Right hindlimb (tissue), 1 donor: ENCODE measurements around the gene IFFO2.
A peak's percentile ranks its signal among the peaks of the same experiment; 100 is the strongest.

Experiments
- DNase-seq: peaks from one replicate; pipeline ENCODE4 v3.0.0-alpha.2; 2018

Gene IFFO2

DNA sequence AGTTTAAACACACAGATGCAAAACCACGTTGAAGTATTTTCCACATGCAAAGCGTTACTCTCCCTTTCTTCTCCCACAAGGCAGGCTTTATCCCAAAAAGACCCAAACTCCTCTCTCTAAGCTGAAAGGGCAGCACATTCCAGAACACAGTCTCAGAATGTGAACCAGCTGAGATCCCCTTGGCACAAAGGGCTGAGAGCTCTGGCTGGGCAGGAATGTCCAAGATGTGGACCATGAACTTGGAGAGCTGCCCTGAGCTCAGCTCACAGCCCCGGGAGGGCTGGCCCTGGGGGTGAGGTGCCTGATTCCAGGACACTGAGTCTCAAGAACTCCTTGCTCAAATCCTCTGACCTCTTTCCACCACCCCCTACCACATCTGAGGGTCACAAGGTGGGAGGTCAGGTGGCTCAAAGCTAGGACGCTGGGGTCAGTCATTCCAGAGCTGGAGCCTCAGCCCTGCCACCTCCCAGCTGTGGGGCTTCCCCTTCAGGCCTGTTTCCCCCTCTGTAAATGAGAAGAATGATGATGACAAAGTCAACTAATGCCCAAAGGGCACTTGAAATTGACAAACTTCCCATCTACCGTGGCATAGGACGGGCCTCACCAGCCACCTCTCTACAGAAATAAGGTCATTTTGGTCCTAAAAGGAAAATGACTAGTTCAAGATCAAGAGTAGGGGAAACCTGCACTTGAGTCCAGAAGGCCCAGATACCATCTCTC, 65.6 kb downstream of the IFFO2 start:
- DNase-seq: no peak

DNA sequence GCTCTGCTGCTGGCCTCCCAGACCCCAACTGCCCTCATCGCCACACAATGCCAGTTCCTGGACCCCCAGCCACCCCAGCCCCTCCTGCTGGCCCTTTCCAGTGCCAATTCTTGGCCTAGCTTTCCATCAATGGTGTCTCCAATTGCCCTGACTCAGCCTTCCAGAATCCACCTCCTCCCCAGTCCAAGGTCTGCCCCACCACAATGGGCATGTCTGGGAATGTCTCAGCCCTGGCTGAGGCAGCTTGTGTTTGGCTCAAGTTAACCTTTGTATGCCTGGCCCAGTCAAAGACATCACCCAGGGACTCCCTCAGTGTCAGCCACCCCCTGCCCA, 70.5 kb downstream of the IFFO2 start:
- no peak for DNase-seq

DNA sequence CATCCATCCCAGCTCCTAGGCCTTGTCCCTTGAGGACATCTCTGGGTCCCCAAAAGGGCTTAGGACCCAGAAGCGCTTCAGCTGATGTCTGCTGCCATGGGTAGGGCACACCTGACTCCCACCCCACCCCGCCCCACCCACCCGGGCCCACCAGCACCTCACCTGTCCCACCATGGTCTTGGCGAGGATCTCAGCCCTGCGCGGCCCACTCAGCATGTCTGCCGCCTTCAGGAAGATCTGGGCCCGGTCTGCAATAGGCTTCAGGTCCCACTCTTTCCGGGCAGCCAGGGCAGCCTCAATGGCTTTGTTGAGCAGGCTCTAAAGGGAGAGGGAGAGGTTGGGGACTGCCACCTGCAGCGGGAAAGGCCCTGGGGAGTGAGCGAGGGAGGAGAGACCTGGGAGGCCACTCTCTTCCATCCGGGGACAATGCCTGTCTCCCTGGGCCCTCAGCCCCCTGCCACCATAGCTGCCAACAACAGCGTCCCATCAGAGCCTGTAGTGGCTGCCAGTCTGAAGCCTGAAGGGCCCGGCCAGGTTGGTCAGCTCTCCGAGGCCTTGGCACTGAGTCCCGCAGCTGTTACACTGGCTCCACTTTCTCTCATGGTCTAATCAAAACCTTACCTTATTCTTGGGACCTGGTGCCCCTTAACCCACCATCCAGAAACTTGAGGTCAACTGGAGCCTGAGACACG, 71.0 kb downstream of the IFFO2 start:
- DNase-seq: no peak

DNA sequence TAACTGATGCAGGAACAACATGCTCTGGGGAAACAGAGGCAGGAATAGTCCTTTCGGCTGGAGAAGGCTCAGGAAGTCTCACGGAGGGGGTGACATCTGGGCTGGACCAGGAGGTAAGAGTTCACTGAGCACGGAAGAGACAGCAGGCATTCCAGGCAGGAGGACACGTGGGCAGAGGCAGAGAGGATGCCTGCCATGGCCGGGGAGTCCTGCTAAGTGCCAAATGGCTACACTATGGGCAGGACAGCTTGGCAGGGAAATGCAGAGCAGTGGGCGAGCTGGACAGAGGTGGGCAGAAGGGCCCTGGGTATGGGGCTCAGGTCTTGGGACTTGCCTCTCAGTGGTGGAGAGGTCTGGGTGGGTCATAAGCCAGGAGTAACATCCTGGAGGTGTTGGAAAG, 71.7 kb downstream of the IFFO2 start:
- no peak for DNase-seq

DNA sequence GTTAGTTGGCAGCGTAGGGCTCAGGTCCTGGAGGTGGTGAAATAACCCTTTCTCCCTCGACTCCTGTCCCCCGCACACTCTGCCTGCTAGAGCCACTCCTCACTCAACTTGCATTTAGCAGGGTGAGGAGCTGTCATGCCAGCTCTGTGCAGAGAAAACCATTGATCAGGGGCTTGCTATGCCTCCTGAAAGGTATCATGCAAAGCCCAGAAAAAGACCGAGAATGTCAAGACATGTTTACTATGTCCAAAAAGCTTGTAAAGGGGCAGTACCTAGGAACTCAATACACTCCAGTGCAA, 72.1 kb downstream of the IFFO2 start:
- DNase-seq: no peak

DNA sequence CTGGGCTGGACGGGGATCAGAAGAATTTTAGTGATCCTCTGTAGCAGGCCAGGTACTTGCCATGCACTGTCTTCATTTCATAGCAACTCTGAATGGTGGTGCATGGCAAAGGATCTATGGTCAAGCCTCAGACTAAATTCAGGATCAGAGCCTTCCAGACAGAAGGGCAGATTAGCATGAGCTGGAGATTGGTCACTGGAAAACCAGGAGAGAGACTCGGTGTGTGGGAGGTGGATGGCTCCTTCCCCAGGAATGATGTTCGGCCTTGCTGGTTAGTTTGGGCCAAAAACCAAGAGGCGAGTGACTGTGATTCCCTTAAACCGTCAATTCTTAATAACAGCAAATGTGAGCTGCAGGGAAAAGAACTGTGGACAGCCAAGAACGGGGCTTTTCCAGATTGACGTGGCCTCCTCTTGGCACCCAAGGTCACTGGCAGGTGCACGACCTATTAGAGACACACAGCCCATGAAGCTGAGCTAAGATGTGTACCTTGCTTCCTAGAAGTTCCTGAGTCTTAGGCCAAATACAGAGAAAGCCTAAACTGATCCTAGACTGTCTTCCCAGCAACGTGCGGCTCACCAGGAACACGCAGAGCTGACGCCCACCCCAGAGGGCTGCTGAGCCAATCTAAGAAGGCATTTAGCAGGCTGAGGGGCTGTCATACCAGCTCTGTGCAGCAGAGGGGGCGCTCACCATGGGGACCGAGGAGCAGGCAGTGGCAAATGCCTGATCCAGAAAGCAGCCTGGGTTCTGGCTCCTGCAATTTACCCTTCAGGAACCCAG, 72.6 kb downstream of the IFFO2 start:
- DNase-seq: peak; percentile 75

DNA sequence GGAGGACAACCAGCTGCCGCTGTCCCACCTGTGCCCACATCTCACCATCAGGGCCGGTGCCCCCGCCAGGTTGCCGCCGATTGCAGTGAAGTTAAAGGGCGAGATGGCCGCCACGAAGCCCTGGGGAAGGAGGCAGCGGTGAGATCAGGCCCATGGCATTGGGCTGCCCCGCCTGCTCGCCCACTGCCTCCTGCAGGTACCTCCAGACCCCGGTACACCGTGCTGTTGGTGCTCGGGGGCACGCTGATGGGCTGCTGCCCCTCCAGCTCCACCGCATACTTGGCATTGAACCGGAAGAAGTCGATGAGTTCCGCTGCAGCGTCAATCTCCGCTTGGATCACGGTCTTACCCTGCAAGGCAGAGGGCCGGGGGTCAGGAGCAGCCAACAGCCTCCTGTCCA, 73.4 kb downstream of the IFFO2 start:
- DNase-seq: no peak

DNA sequence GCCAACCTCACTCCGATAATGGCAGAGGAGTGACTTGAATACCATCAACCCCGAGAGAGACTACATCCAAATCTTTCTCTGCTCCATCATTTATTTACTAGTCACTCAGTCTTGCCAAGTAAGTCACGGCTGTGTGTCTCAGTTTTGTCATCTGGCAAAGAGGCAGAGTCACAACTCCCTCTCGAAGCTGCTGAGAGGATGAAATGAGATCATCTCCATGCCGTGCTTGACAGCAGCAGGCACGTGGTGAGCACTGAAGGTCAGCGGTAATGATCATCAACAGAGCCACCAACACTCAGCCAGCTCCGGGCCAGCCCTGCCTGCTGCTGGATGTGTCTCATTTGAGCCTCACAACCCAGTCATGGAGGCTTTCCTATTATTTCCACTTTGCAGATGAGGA, 74.0 kb downstream of the IFFO2 start:
- no peak for DNase-seq

DNA sequence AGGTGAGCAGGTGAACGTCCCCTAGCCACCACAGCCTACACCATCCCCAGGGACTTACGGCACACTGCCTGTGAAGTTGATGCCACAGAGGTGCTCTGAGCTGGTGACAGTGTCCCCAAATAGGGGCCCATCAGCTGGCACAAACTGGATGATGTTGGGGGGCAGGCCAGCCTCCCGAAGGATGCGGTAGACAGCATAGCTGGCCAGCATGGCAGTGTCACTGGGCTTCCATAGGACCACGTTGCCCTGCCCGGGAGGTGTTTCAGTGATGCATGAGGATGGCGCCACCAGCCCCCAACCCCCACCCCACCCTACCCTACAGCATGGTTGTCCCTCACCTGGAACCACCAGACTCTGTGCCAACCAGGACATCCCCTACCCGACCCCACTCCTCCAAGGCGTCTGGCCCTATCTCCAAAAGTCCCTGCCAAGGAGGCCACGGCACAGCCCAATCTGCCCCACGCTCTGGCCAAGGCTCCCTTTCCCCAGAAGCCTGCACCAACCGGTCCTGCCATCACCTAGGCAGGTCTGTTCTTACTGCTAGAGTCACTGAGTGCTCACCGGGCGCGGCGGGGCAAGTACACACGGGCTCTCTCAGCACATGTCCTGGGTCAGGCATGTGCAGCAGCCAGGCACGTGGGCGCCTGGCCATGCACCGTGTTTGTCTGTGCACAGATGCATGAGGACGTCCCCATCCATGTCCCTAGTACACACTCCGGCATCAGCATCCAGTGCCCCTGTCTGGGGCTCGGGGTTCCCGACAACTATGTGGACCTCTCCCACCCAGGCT, 74.6 kb downstream of the IFFO2 start:
- DNase-seq: no peak

DNA sequence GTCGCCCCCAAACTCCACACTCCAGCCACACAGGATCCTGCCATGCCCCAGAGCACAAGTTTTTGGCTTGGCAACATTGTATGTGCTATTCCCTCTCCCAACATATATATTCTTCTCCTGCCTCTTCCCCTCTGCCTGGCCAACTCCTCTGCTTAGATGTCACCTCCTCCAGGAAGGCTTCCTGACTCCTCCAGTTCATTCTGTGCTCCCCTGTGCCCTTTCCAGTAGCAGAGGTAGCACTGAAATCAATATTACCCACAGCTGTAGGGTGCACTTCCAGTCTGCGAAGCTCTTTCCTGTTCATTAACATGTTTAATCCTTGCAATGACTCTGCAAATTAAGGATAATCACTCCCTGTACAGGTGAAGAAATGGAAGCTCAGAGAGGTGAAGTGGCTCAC, 75.3 kb downstream of the IFFO2 start:
- no peak for DNase-seq

DNA sequence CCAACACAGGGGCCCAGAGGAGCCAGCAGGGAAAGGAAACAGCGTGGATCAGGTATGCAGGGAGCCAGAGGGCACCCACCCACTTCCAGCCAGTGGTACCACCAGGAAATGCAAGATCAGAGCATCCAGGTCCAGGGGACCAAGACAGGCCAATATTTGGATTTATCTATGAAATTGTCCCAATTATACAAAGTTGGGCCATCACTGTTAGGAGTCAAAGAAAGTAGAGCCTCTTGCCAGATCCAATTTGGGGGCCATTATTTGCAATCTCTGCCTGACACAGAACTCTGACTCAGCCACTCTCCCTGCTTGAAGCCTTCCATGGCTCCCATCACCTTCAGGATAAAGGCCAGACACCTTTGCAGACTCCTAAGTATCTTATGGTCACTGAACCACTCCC, 75.9 kb downstream of the IFFO2 start:
- DNase-seq: no peak

DNA sequence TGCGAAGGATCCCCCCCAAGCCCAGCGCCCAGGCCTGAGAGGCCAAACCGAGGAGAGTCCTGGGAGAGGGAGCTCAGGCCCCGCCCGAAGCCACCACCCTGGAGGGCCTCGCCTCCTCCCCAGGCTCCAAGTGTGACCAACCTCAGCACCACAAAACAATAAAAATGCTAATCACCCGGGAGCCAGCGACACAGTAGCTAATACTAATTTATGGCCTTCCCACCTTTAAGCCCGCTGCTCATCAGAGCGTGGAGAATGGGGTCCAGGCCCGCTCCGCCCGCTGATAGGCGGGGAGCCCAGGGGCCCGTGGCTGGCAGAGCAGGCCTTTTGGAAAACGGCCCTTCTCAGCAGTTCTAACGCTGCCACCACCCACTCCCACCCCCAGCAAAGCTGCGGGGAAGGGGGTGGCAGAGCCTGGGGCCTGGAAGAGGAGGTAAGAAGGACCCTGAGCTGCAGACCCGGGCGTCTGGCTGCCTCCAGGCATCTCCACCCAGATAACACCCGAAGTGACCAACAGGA, 76.6 kb downstream of the IFFO2 start:
- DNase-seq: no peak

DNA sequence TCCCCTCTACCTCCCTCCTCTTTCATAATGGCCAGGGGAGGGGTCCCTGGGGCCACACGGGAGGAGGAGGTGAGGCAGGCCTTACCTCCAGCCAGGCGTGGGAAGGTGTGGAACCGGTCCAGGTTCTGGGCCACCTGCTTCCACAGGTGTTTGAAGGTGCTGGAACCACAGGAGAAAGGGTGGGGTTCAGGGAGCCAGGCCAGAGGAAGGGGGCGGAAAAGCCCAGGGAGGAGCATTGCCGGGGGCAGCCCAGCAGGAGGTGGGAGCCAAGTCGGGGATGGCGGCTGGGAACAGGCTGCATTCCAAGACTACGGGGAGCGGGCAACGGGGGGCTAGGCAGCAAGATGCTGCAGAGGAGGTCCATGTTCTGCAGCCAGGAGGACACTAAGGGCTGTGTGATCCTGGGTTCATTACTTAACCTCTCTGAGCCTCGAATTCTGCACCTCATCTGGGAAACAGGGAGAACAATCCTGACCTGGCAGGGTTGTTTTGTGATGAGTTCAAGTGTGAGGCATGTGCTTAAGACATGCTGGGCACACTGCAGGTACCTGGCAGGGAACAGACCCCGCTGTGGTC, 77.2 kb downstream of the IFFO2 start:
- DNase-seq: no peak

DNA sequence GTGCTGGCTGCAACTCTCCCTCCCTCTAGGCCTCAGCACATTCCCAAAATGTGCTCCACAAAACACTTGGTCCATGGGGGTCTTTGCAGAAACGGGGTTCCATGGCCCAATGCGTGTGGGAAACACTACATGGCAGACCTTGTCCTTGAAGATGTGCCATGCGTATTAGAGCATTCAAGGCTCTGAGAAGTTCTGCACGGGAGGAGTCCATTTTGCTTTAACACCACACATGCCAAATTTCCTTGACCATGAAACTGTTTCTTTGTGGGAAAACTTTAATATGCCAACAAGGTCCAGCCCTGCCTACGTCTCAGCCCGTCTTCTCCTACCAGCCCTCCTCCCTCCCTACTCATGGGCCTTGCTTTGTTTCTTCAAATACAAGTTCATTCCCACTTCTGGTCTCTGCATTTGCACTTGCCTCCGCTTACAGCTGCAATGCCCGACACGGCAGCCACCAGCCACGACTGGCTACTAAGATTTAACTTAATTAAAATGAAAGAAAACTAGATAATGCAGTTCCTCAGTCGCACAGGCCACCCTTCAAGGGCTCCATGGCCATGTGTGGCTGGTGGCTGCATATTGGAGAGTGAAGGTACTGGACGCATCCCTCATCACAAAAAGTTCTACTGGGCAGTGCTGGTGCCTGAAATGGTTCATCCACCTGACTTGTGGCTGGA, 77.8 kb downstream of the IFFO2 start:
- no peak for DNase-seq

DNA sequence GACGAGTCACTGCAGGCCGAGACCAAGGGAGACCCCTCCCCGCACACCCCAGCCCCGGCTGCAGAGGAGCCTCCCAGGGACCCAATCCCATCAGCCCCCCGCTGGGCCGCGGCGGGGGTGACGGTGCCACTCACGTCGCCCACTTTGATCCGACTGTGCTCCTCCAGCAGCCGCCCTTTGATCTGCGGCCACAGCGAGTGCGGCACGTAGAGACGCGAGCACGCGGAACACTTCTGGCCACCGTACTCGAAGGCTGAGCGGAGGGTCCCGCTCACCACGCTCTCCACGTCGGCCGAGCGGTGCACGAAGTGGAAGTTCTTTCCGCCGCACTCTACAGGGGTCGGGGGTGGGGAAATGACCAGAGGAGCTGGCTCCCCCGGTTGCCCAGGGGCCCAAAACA, 79.2 kb downstream of the IFFO2 start:
- DNase-seq: no peak

DNA sequence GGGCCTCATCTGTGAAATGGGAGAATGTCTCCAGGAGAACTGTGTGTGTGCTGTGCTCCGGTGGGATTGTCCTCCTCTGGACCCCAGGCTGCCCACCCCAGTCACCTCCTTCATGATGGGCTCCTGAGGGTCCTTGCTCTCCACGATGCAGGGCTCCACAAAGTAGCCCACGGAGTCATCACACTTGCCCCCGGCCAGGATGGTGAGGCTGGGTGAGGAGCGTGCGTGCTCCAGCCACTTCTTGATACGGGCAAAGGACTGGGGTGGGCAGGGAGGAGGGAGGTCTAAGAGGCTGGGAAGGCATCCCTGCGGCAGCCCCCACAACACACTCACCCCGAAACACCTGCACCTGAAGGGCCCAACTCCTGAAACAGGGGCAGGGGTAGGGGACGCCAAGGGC, 80.3 kb downstream of the IFFO2 start:
- no peak for DNase-seq

DNA sequence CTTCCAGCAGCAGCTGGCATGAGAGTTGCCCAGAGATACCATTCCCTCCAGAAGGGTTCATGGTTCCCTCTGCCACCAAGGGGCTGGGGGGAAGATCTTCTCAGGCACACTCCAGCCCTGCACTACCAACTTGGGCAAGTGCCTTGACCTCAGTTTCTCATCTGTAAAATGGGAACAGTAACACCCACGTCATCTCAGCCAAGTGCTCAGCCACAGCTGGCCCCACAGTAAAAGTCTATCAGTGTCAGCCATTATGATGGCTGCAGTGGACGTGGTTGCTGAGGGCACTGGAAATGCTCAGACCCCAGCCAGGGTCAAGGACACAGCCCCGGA, 80.7 kb downstream of the IFFO2 start:
- no peak for DNase-seq

DNA sequence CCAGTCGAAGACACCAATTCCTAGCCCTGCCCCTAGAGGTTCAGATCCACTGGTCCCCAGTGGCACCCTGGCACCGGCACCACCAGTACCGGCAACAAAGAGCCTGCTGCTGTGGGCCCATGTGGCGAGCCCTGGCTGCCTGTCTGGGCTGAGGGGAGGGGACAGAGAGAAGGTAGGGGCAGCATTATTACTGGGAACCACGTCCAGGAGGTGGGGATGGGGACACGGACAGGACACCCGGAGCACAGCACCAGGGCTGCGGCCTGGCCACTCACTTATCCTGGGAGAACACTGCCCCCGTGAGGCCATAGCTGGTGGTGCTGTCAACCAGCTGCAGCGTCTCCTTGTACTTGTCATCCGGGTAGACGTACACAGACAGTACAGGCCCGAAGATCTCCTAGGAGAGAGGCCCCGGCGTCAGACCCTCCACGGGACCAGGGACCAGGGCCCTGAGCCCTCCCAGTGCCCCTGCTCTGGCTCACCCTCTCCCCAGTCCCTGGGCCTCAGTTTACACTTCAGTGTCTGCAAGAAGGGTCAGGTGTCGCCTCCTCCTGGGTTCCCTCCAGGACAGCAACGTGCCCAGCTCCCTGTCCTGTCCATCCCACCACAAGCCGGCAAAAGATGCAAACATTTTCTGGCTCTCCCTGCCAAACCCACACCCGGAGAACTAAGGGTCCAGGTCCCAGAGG, 81.2 kb downstream of the IFFO2 start:
- peak; percentile 90 for DNase-seq

DNA sequence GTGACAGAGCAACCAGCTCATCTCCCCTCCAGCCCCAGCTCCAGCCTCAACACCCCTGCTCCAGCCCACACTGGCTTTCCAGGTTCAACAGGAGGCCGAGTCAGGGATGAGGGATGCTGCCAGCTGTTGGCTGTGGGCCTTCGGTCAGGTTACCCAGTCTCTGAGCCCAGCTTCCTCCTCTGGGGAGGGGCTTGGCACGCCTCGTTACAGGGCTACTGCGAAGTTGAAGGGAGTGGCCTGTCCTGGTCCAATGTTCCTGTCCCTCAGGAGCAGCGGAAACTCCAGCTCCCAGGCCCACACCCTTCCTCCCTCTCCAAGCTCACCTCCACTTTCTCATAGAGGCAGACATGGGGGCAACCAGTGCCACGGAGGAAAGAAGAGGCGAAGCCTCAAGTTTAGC, 81.9 kb downstream of the IFFO2 start:
- DNase-seq: peak; percentile 51

DNA sequence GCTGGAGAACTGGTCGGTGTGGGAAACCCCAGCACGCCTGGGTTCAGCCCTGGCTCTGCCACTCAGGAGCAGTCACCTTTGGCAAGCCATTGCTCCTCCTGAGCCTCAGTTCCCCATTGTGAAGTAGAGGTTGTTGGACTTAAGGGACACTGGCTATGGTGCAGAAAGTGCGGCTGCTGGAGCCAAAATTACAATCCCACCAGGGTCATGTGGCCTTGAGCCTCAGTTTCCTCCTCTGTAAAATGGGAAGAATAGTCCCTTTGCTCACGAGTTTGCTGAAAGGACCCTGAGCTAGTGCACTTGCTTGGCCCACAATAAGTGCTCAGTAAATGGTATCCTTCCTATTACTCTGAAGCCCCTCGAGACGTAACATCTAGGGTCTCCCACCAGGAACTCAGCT, 82.4 kb downstream of the IFFO2 start:
- DNase-seq: no peak

DNA sequence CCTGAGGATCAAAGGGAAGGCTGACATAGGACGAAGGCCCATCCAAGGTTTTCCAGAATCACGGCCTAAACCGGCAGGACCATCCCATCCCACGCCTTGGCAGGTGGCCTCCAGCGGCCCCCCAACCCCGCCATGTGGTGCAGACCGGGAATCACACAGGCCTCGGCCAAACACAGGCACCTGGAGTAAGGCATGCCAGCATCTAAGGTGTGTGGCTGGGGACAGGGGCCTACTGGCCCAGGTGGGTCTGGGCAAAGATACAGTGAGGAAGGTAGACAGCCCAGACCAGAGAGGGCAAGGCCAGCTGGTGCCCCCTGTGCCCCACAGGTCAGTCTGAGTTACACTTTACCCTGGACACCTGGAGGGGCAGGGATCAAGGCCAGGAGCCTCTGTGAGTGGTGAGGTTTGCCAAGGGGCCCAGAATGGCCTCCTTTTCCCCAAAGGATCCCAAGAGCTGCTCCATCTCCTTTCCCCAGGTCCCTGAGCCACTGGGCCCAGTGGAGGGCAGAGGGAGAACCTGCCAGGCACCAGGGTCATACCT, 84.3 kb downstream of the IFFO2 start:
- no peak for DNase-seq
